ENCODE data around the gene IFNA6.
A peak's percentile ranks its signal among the peaks of the same experiment; 100 is the strongest.
"Not testable (repeated sequence)": the region's sequence is repeated elsewhere in the genome, so short reads cannot be mapped to it uniquely, and the experiment has no call there.

The IFNA6 gene

DNA sequence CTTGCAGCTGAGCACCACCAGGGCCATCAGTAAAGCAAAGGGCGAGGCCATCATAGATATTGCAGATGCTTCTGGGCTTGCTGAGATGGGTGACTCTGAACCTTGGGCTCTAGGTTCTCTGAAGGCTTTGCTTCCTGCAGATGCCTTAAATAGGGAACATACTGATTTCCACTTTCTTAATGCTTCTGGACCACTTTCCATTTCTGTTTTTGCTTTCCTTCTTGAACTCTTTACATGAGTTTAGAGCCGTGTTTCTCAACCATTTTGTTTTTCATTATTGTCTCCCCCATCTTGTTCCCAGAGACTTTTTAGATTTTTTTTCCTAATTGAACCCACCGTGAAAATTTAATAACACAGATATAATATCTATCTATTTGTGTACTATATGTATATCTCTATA lies 17.3 kb upstream of the IFNA6 start, which contains the start of gene IFNA13:
Gene IFNA13 (minus strand): TSS at position 101 of the 400 bp plus-strand sequence. CDS start 47 bp downstream, at position 54.
- Histone ChIP-seq H3K4me2 (ENCODE audit: low read length) (no peak within 1 kb of the TSS), H3K79me2 (ENCODE audit: low read length) (no peaks in the 10 kb centered on the region), H3K4me3 (ENCODE audit: low read length) (no peak within 1 kb of the TSS), H3K27ac (ENCODE audit: low read length) (no peak within 1 kb of the TSS), H3K4me1 (ENCODE audit: low read length) (peaks cover 9% of the 10 kb centered on the region), H3K36me3 (replicated peaks; ENCODE audit: low read depth, low read length) (no peaks in the 10 kb centered on the region), H4K20me1 (ENCODE audit: insufficient read depth, low read length) (no peaks in the 10 kb centered on the region), H3K27me3 (ENCODE audit: low read depth, low read length) (peaks cover 79% of the 10 kb centered on the region), H2AFZ (ENCODE audit: low read depth, low read length) (no peak within 1 kb of the TSS), H3K9ac (ENCODE audit: low read length) (no peak within 1 kb of the TSS), H3K9me3 (ENCODE audit: insufficient read depth, low read length) (no peaks in the 10 kb centered on the region)
- no peak for TF ChIP-seq EZH2phosphoT487 (IDR thresholded peaks at IDR 0.05; ENCODE audit: low read depth)
- TF ChIP-seq, protein P1, sequence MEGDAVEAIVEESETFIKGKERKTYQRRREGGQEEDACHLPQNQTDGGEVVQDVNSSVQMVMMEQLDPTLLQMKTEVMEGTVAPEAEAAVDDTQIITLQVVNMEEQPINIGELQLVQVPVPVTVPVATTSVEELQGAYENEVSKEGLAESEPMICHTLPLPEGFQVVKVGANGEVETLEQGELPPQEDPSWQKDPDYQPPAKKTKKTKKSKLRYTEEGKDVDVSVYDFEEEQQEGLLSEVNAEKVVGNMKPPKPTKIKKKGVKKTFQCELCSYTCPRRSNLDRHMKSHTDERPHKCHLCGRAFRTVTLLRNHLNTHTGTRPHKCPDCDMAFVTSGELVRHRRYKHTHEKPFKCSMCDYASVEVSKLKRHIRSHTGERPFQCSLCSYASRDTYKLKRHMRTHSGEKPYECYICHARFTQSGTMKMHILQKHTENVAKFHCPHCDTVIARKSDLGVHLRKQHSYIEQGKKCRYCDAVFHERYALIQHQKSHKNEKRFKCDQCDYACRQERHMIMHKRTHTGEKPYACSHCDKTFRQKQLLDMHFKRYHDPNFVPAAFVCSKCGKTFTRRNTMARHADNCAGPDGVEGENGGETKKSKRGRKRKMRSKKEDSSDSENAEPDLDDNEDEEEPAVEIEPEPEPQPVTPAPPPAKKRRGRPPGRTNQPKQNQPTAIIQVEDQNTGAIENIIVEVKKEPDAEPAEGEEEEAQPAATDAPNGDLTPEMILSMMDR (IDR thresholded peaks at IDR 0.05; ENCODE audit: low read depth, low read length): no peak

DNA sequence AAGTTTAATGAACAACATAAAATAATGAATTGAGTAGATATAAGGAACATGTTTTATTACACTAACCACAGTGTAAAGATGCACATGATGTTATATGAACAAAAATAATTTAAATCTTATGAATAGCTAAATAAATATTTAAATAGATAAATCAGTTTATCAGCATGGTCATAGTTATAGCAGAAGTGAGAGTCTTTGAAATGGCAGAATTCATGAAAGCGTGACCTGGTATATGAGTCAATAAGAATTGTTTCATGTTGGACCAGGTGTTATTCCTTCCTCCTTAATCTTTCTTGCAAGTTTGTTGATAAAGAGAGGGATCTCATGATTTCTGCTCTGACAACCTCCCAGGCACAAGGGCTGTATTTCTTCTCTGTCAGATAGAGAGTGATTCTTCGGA lies 16.5 kb upstream of the IFNA6 start:
- H3K4me1 ChIP-seq (ENCODE audit: low read length); H3K36me3 ChIP-seq (replicated peaks; ENCODE audit: low read depth, low read length); H3K27ac ChIP-seq (ENCODE audit: low read length); H3K9me3 ChIP-seq (ENCODE audit: insufficient read depth, low read length); H3K79me2 ChIP-seq (ENCODE audit: low read length); H4K20me1 ChIP-seq (ENCODE audit: insufficient read depth, low read length); H3K4me2 ChIP-seq (ENCODE audit: low read length); H3K9ac ChIP-seq (ENCODE audit: low read length); H3K4me3 ChIP-seq (ENCODE audit: low read length); H2AFZ ChIP-seq (ENCODE audit: low read depth, low read length): not testable (repeated sequence)
- peaks cover 78% of the 10 kb centered on the region for H3K27me3 ChIP-seq (ENCODE audit: low read depth, low read length)

DNA sequence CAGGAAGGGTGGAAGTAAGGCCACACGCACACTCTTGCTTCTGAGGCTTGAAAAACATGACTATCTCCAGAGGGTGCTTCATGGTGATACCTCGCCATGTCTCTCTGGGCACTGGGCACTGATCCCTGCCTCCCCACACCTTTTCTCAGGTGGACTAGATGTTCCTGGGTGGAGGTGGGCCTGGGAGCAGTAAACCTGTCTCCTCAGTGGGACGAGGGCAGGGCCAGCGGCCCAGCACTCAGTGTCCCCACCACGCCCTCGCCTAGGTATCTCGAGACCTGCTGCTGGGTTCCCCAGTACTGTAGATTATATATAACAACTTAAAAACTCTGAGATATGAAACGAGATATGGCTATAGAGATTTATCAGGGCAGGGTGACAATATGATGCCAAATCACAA lies 11.6 kb upstream of the IFNA6 start:
- H4K20me1 ChIP-seq (ENCODE audit: insufficient read depth, low read length): 0 out of 2 replicates have a peak, but pooled peaks cover 4% of the 10 kb centered on the region
- no peak for TF ChIP-seq EZH2phosphoT487 (IDR thresholded peaks at IDR 0.05; ENCODE audit: low read depth)
- TF ChIP-seq, protein P1 (IDR thresholded peaks at IDR 0.05; ENCODE audit: low read depth, low read length): no peak
- H3K4me3 ChIP-seq (ENCODE audit: low read length): no peak overlapping the region
- H3K27me3 ChIP-seq (ENCODE audit: low read depth, low read length): peaks cover 79% of the 10 kb centered on the region
- H3K79me2 ChIP-seq (ENCODE audit: low read length): no peaks in the 10 kb centered on the region
- H3K36me3 ChIP-seq (replicated peaks; ENCODE audit: low read depth, low read length): no peaks in the 10 kb centered on the region
- no peak overlapping the region for H3K4me2 ChIP-seq (ENCODE audit: low read length)
- no peaks in the 10 kb centered on the region for H3K9me3 ChIP-seq (ENCODE audit: insufficient read depth, low read length)
- H2AFZ ChIP-seq (ENCODE audit: low read depth, low read length): no peak overlapping the region
- peaks cover 17% of the 10 kb centered on the region for H3K4me1 ChIP-seq (ENCODE audit: low read length)
- no peak overlapping the region for H3K9ac ChIP-seq (ENCODE audit: low read length)
- no peak overlapping the region for H3K27ac ChIP-seq (ENCODE audit: low read length)

DNA sequence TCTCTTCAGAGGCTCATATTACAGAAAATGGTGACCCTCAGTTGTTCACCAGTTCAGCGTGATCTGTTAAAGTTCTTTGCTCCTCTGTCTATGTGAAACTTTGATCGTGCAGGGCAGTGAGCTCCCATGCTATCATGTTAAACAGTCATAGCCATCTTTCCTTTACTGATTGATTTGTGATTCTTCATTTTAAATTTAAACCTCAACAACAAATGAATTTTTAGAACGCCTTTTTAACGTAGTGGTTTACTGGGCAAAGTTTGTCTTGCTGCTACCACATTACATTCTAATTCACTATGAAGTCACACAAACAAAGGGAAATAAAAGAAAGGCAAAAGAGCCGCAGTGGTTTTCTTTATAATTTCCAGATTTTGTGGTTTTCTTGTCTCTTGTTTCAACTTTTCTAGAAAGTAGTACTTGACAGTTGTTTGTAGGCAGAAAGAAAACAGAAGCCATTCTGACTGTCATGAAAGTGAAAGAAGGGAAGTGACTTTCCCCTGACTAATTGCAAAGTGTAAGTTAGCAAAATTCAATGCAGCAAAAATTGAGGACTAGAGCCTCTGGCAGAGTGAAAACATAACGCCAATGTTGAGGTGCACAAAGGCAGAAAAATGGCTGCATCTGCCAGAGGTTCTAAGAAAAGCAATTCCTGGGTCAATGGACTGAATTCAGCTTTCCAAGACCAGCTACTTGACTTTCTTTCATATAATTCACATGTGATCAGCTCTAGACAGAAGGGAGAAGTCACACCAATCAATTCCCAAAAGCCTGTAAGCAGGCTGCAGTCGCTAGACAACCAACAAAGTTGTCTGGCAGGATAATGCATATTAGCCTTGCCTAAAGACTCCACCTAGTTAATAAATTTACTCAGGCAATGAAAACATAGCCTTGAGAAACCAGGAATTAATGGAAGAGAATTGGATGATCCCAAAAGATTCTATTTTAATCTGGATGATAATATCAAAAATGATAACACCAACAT lies 7.1 kb upstream of the IFNA6 start:
- H3K4me2 ChIP-seq (ENCODE audit: low read length): peak overlapping the region; percentile 63
- H3K4me1 ChIP-seq (ENCODE audit: low read length): peaks cover 12% of the 10 kb centered on the region

More for the DNA sequence above, 7.1 kb upstream of the IFNA6 start:
- H3K9ac ChIP-seq (ENCODE audit: low read length): no peak overlapping the region
- TF ChIP-seq EZH2phosphoT487 (IDR thresholded peaks at IDR 0.05; ENCODE audit: low read depth): no peak
- TF ChIP-seq, protein P1 (IDR thresholded peaks at IDR 0.05; ENCODE audit: low read depth, low read length): no peak
- H2AFZ ChIP-seq (ENCODE audit: low read depth, low read length): no peak overlapping the region
- H3K27ac ChIP-seq (ENCODE audit: low read length): no peak overlapping the region
- no peaks in the 10 kb centered on the region for H3K36me3 ChIP-seq (replicated peaks; ENCODE audit: low read depth, low read length)
- H3K9me3 ChIP-seq (ENCODE audit: insufficient read depth, low read length): no peaks in the 10 kb centered on the region
- no peaks in the 10 kb centered on the region for H3K79me2 ChIP-seq (ENCODE audit: low read length)
- peak overlapping the region; percentile 45 for H3K4me3 ChIP-seq (ENCODE audit: low read length)
- H4K20me1 ChIP-seq (ENCODE audit: insufficient read depth, low read length): 0 out of 2 replicates have a peak, but pooled peaks cover 4% of the 10 kb centered on the region
- peaks cover 81% of the 10 kb centered on the region for H3K27me3 ChIP-seq (ENCODE audit: low read depth, low read length)
